RWPE1 (cell line): ENCODE results near the gene GPR75.

Experiments
- CTCF ChIA-PET: fragments of 350-600 bp; sonication (Branson Sonifier 250); formaldehyde crosslinking; extraction: SDS; loops from one replicate; lab custom pipeline; 2021; lab: Yijun Ruan, JAX
- POLR2A ChIA-PET: fragments of 400-600 bp; formaldehyde crosslinking; extraction: SDS; loops from one replicate; lab custom pipeline; 2020; ENCODE audit warnings: antibody characterized with exemption; ENCODE audit not compliant: low non-redundant PET; lab: Yijun Ruan, JAX
- DNase-seq: peaks from one replicate; pipeline ENCODE4 v3.0.0; 2012; ENCODE audit warnings: low spot score
- H3K27ac ChIP-seq: fragments of 450-650 bp; 2 replicates; pipeline ENCODE4 v1.5.1; 2017
- CTCF ChIP-seq: fragments of 450-650 bp; conservative IDR thresholded peaks from 2 replicates; pipeline ENCODE4 v1.5.1; 2017; ENCODE audit warnings: low read depth, mild to moderate bottlenecking

Gene GPR75

GRCh38 chr2:53877112-53877511 lies 17.3 kb upstream of the GPR75 start:
- TF ChIP-seq CTCF = no peak
- DNase-seq = no peak
- CTCF ChIA-PET = interaction anchor here (0.6 kb wide), 1 partner anchor 39 kb away, joined by 4 read pairs; no protein-coding TSS in a partner anchor

GRCh38 chr2:53874401-53874950 lies 14.7 kb upstream of the GPR75 start:
- no peak for TF ChIP-seq CTCF
- POLR2A ChIA-PET = interaction anchor here (0.5 kb wide), 1 partner anchor 55 kb away, joined by 10 read pairs; no protein-coding TSS in a partner anchor
- H3K27ac ChIP-seq = no peak overlapping the region
- no peak for DNase-seq
- CTCF ChIA-PET = no interaction called here

More at GRCh38 chr2:53877112-53877511, 17.3 kb upstream of the GPR75 start:
- H3K27ac ChIP-seq = no peak overlapping the region
- POLR2A ChIA-PET = no interaction called here

GRCh38 chr2:53867773-53868172 lies 8.0 kb upstream of the GPR75 start:
- ChIA-PET POLR2A (no interaction called here), CTCF (interaction anchor here (0.6 kb wide), 1 partner anchor 29 kb away, joined by 3 read pairs; no protein-coding TSS in a partner anchor)
- no peak for DNase-seq
- no peak for TF ChIP-seq CTCF
- H3K27ac ChIP-seq = no peak overlapping the region

- TF ChIP-seq CTCF = no peak
- H3K27ac ChIP-seq = no peak overlapping the region
- CTCF ChIA-PET = interaction anchor here (0.6 kb wide), 1 partner anchor 648 kb away, joined by 5 read pairs; no protein-coding TSS in a partner anchor
- DNase-seq = no peak
- POLR2A ChIA-PET = no interaction called here
Observed at GRCh38 chr2:53867169-53867568, 7.4 kb upstream of the GPR75 start.

- H3K27ac ChIP-seq = no peak overlapping the region
- CTCF ChIA-PET = no interaction called here
- POLR2A ChIA-PET = no interaction called here
- no peak for TF ChIP-seq CTCF
- DNase-seq = no peak
Observed at GRCh38 chr2:53865962-53866361, 6.2 kb upstream of the GPR75 start.

GRCh38 chr2:53865264-53865663 lies 5.5 kb upstream of the GPR75 start:
- TF ChIP-seq CTCF = no peak
- DNase-seq = peak; percentile 15
- ChIA-PET CTCF (interaction anchor here (0.6 to 0.7 kb wide), 2 partner anchors 70 to 405 kb away, joined by 3 read pairs; no protein-coding TSS in a partner anchor), POLR2A (no interaction called here)
- H3K27ac ChIP-seq = no peak overlapping the region
